Mesothelial cell of epicardium (in vitro differentiated cells): ENCODE data around the gene MRPL20. TPM values are rescaled to one million over a fixed set of nuclear protein-coding genes. Genes with fewer than 3 reads are reported as not detected.
"Not testable (repeated sequence)": the region's sequence is repeated elsewhere in the genome, so short reads cannot be mapped to it uniquely, and the experiment has no call there.

Experiments used
- DNase-seq, 2 experiments: peaks; one replicate each; pipeline ENCODE4 v3.0.0; 2021; ENCODE audit warnings: low spot score in 2 of 2; ENCODE audit not compliant: unreplicated experiment in 2 of 2
- H3K27ac Mint-ChIP-seq: 2 replicates; pipeline ENCODE4 v1.8.0; 2021; ENCODE audit warnings: mixed read lengths
- H3K27me3 Mint-ChIP-seq: 2 replicates; pipeline ENCODE4 v1.8.0; 2021; ENCODE audit warnings: low read depth, mixed read lengths
- H3K36me3 Mint-ChIP-seq: 2 replicates; pipeline ENCODE4 v1.8.0; 2021; ENCODE audit warnings: mixed read lengths
- H3K4me1 Mint-ChIP-seq: 2 replicates; pipeline ENCODE4 v1.8.0; 2021; ENCODE audit warnings: mixed read lengths
- H3K4me3 Mint-ChIP-seq: 2 replicates; pipeline ENCODE4 v1.8.0; 2021; ENCODE audit warnings: mild to moderate bottlenecking, moderate library complexity, mixed read lengths
- H3K9me3 Mint-ChIP-seq: 2 replicates; pipeline ENCODE4 v1.8.0; 2021; ENCODE audit warnings: mixed read lengths
- CTCF ChIP-seq: fragments of 200-600 bp; sonication (generic); IDR thresholded peaks from one replicate; pipeline ENCODE4 v1.5.0; 2021; ENCODE audit warnings: antibody characterized with exemption; ENCODE audit not compliant: unreplicated experiment
- total RNA-seq: library from RNA; stranded (reverse); gene quantifications from 3 replicates; pipeline ENCODE4 v1.2.1, GENCODE V29; 2021

The MRPL20 gene
- total RNA-seq, 1 donor from 2014 or later, result 94.7 TPM

DNA sequence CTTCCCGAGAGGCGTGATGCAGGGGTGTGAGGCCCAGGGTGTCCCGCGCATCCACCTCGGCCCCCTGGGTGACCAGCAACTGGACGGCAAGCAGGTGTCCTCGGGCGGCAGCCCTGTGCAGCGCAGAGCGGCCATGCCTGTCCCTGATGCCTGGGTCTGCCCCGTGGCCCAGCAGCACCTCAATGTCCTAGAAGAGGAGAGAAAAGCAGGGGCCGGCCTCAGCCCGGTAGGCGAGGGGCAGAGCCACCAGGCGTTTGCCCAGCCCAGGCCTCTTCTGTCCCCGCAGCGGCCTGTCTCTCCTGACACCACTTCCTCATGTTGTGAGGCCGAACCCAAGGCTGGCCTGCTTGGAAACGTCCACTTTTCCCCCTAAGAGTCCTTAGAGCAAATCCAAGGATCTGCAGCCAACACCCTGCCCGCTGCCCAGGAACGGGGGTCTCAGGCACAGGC is 12.3 kb upstream of the MRPL20 start:
- H3K9me3 Mint-ChIP-seq, result no peaks in the 10 kb centered on the region
- no peak for TF ChIP-seq CTCF
- peaks cover 30% of the 10 kb centered on the region for H3K4me1 Mint-ChIP-seq
- H3K36me3 Mint-ChIP-seq, result no peaks in the 10 kb centered on the region
- peak overlapping the region; percentile 20 for H3K4me3 Mint-ChIP-seq
- no peak for DNase-seq
- no peaks in the 10 kb centered on the region for H3K27me3 Mint-ChIP-seq
- H3K27ac Mint-ChIP-seq, result peak overlapping the region; percentile 60

DNA sequence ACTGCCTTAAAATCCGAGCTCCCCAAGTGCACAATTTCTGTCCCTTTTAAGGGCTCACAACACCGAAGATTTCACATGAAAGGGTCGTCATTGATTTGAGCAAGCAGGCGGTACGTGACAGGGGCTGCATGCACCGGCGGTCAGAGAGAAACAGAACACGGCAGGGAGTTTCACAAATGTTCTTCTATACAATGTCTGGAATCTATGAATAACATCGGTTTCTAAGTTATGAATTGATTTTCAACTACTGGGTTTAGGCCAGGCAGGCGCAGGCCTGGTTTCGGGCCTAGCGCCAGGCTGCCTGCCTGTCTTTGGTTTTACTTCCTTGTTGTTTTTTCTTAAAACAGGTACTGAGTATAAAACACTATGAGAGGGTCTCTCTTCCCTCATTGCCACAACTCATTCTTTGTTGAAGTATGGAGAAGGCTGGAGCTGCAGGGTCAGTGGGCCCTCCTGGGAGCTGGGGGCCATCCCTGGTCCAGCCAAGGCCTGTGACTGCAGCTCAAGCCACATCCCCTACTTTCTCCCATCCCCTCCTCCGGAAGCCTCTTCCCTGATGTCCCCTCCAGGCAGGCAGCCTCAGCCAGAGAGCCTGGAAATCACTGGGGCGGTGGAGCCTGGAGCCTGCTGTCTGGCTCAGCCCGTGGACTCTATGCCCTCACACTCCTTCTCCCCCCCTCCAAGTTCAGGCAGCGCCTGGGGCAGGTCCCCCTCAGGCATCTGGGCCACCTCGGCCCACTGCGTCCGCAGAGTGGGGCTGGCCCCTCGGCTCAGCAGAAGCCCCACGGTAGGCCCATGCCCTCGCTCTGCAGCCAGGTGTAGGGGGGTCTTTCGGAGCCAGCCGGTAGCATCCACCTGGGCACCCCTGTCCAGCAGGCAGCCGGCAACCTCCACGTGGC is 11.6 kb upstream of the MRPL20 start:
- no peaks in the 10 kb centered on the region for H3K9me3 Mint-ChIP-seq
- H3K36me3 Mint-ChIP-seq, result no peaks in the 10 kb centered on the region
- H3K27ac Mint-ChIP-seq, result peak overlapping the region; percentile 70
- peaks cover 30% of the 10 kb centered on the region for H3K4me1 Mint-ChIP-seq
- no peak for DNase-seq
- TF ChIP-seq CTCF, result no peak
- H3K4me3 Mint-ChIP-seq, result no peak overlapping the region
- no peaks in the 10 kb centered on the region for H3K27me3 Mint-ChIP-seq

GRCh38 chr1:1417825-1418463 is 10.9 kb upstream of the MRPL20 start:
- H3K4me1 Mint-ChIP-seq, result peaks cover 27% of the 10 kb centered on the region
- H3K4me3 Mint-ChIP-seq, DNase-seq, H3K27me3 Mint-ChIP-seq, H3K9me3 Mint-ChIP-seq, H3K36me3 Mint-ChIP-seq: not testable (repeated sequence)
- peak overlapping the region; percentile 70 for H3K27ac Mint-ChIP-seq

- not testable (repeated sequence) for H3K9me3 Mint-ChIP-seq, DNase-seq, H3K36me3 Mint-ChIP-seq, H3K4me3 Mint-ChIP-seq, H3K27me3 Mint-ChIP-seq
- peak overlapping the region; percentile 70 for H3K27ac Mint-ChIP-seq
- peaks cover 21% of the 10 kb centered on the region for H3K4me1 Mint-ChIP-seq
Observed at GRCh38 chr1:1417396-1417795, 10.3 kb upstream of the MRPL20 start.

GRCh38 chr1:1415751-1416150 is 8.7 kb upstream of the MRPL20 start:
- H3K27ac Mint-ChIP-seq, result no peak overlapping the region
- peaks cover 14% of the 10 kb centered on the region for H3K4me1 Mint-ChIP-seq
- peaks cover 8% of the 10 kb centered on the region for H3K9me3 Mint-ChIP-seq
- no peak overlapping the region for H3K4me3 Mint-ChIP-seq
- no peak for DNase-seq
- no peaks in the 10 kb centered on the region for H3K27me3 Mint-ChIP-seq
- peaks cover 3% of the 10 kb centered on the region for H3K36me3 Mint-ChIP-seq
- TF ChIP-seq CTCF, result no peak

- H3K27ac Mint-ChIP-seq, H3K36me3 Mint-ChIP-seq, H3K9me3 Mint-ChIP-seq, H3K4me3 Mint-ChIP-seq, H3K27me3 Mint-ChIP-seq, DNase-seq: not testable (repeated sequence)
- H3K4me1 Mint-ChIP-seq, result peaks cover 22% of the 10 kb centered on the region
Observed at GRCh38 chr1:1412311-1412902, 5.3 kb upstream of the MRPL20 start.

GRCh38 chr1:1411626-1412025 is 4.5 kb upstream of the MRPL20 start:
- Mint-ChIP-seq H3K9me3 (peaks cover 8% of the 10 kb centered on the region), H3K27me3 (no peaks in the 10 kb centered on the region), H3K4me3 (no peak overlapping the region), H3K27ac (no peak overlapping the region), H3K36me3 (peaks cover 4% of the 10 kb centered on the region), H3K4me1 (peaks cover 19% of the 10 kb centered on the region)
- DNase-seq, result no peak
- TF ChIP-seq CTCF, result no peak

DNA sequence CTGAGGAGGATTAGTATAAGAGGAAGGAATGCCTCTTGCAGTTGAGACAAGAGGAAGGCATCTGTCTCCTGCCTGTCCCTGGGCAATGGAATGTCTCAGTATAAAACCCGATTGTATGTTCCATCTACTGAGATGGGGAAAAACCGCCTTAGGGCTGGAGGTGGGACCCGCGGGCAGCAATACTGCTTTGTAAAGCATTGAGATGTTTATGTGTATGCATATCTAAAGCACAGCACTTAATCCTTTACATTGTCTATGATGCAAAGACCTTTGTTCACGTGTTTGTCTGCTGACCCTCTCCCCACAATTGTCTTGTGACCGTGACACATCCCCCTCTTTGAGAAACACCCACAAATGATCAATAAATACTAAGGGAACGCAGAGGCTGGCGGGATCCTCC is 3.1 kb upstream of the MRPL20 start:
- not testable (repeated sequence) for H3K9me3 Mint-ChIP-seq, H3K4me3 Mint-ChIP-seq, H3K36me3 Mint-ChIP-seq, DNase-seq, H3K27me3 Mint-ChIP-seq
- H3K4me1 Mint-ChIP-seq, result peaks cover 28% of the 10 kb centered on the region
- H3K27ac Mint-ChIP-seq, result peak overlapping the region; percentile 82
